ENCODE measurements around the gene PLIN4. TPM values are rescaled to one million over a fixed set of nuclear protein-coding genes. Genes with fewer than 3 reads are reported as not detected.
"Not testable (repeated sequence)": the region's sequence is repeated elsewhere in the genome, so short reads cannot be mapped to it uniquely, and the experiment has no call there.

PLIN4 gene
- total RNA-seq, result 25.7 TPM

- DNase-seq, result peak; percentile 3
Observed at GRCh38 chr19:4518345-4519171, at the start of gene PLIN4. TSS of gene PLIN4 (minus strand) at chr19:4518486. CDS start at chr19:4518272, 214 bp downstream.

GRCh38 chr19:4567584-4568071 is 49.3 kb upstream of the PLIN4 start:
- DNase-seq, result no peak

GRCh38 chr19:4566402-4567051 is 48.2 kb upstream of the PLIN4 start:
- no peak for DNase-seq

GRCh38 chr19:4563562-4563961 is 45.3 kb upstream of the PLIN4 start:
- DNase-seq, result not testable (repeated sequence)

GRCh38 chr19:4562085-4562484 is 43.8 kb upstream of the PLIN4 start:
- DNase-seq, result not testable (repeated sequence)

- no peak for DNase-seq
Observed at GRCh38 chr19:4559569-4559968, 41.3 kb upstream of the PLIN4 start, which contains the start of gene SEMA6B. TSS of gene SEMA6B (minus strand) at chr19:4559684. CDS start at chr19:4558457, 1,227 bp downstream.

- DNase-seq, result no peak
Observed at GRCh38 chr19:4557971-4558941, 40.0 kb upstream of the PLIN4 start.

- no peak for DNase-seq
Observed at GRCh38 chr19:4557144-4557970, 39.1 kb upstream of the PLIN4 start.

GRCh38 chr19:4556597-4557127 is 38.4 kb upstream of the PLIN4 start:
- DNase-seq, result no peak

GRCh38 chr19:4555657-4556561 is 37.6 kb upstream of the PLIN4 start:
- DNase-seq, result no peak

GRCh38 chr19:4554717-4555116 is 36.4 kb upstream of the PLIN4 start:
- no peak for DNase-seq

- no peak for DNase-seq
Observed at GRCh38 chr19:4553775-4554174, 35.5 kb upstream of the PLIN4 start.

GRCh38 chr19:4553092-4553695 is 34.9 kb upstream of the PLIN4 start:
- DNase-seq, result no peak

- DNase-seq, result no peak
Observed at GRCh38 chr19:4552525-4552819, 34.2 kb upstream of the PLIN4 start.

- no peak for DNase-seq
Observed at GRCh38 chr19:4550479-4551050, 32.3 kb upstream of the PLIN4 start.

GRCh38 chr19:4550018-4550417 is 31.7 kb upstream of the PLIN4 start:
- no peak for DNase-seq

- no peak for DNase-seq
Observed at GRCh38 chr19:4548238-4548584, 29.9 kb upstream of the PLIN4 start.

- no peak for DNase-seq
Observed at GRCh38 chr19:4547303-4548237, 29.3 kb upstream of the PLIN4 start.
